K562 (cell line): ENCODE results near the gene SNX33. TPM values are rescaled to one million over a fixed set of nuclear protein-coding genes. Genes with fewer than 3 reads are reported as not detected.

ENCODE experiments used
- ATAC-seq: fragments of 200-7000 bp; cut with Tn5 transposase; 3 replicates; pipeline ENCODE4 v1.9.1; 2020; ENCODE audit warnings: moderate library complexity
- BruUV-seq: library from RNA; stranded (reverse); fragments of 400-500 nt; replicated peaks from 2 replicates; lab custom pipeline; 2021; lab: Mats Ljungman, UMichigan
- CTCF ChIA-PET: fragments of 300-600 bp; formaldehyde crosslinking; extraction: SDS; loops from one replicate; lab custom pipeline; 2021; ENCODE audit warnings: low intra/inter-chr PET ratio; lab: Yijun Ruan, JAX
- POLR2A ChIA-PET: fragments of 300-600, 350-650 bp; sonication (Branson Sonifier 250); formaldehyde crosslinking; extraction: SDS; loops from one replicate; lab custom pipeline; 2021; ENCODE audit warnings: antibody characterized with exemption, inconsistent platforms; lab: Yijun Ruan, JAX
- DNase-seq, 4 experiments: peaks; one replicate each; pipeline versions ENCODE4 v3.0.0 to v3.0.0-alpha.2; 2011 to 2018; ENCODE audit warnings: low spot score in 3 of 4, mixed read lengths in 3 of 4; ENCODE audit errors: extremely low read depth in 1 of 4
- FAIRE-seq: peaks from 2 replicates; lab custom pipeline; 2011; peaks lifted over from hg19 to GRCh38; lab: Jason Lieb, UNC
- H2AFZ ChIP-seq: 2 replicates; pipeline ENCODE4 v1.6.0; 2011; ENCODE audit warnings: low read depth, low read length, control low read depth, inconsistent platforms
- H3K27ac ChIP-seq: fragments of 200-600 bp; 3 replicates; pipeline ENCODE4 v1.8.0; 2011; ENCODE audit warnings: low read depth, mild to moderate bottlenecking, control low read depth, inconsistent platforms, low read length, moderate library complexity, mixed read lengths; ENCODE audit errors: extremely low read depth
- H3K27me3 ChIP-seq, 2 experiments: fragments of 300-600 bp in 1 of 2; 2 replicates in 1 of 2; 3 replicates in 1 of 2; pipeline versions ENCODE4 v1.6.0 to v1.8.0; 2011; ENCODE audit warnings: inconsistent platforms in 2 of 2, low read length in 2 of 2, mild to moderate bottlenecking in 1 of 2, mixed read lengths in 1 of 2, moderate library complexity in 1 of 2; ENCODE audit not compliant: control insufficient read depth in 2 of 2, insufficient read depth in 2 of 2
- H3K36me3 ChIP-seq: fragments of 300-600 bp; 3 replicates; pipeline ENCODE4 v1.8.0; 2011; ENCODE audit warnings: mild to moderate bottlenecking, low read length, inconsistent platforms; ENCODE audit not compliant: control insufficient read depth, insufficient read depth
- H3K4me1 ChIP-seq, 2 experiments: fragments of 200-600 bp in 1 of 2; replicated peaks in 1 of 2; 2 replicates in 1 of 2; 3 replicates in 1 of 2; pipeline versions ENCODE4 v1.5.1 to v1.8.0; 2011; ENCODE audit warnings: inconsistent platforms in 2 of 2, low read length in 2 of 2, mild to moderate bottlenecking in 1 of 2, mixed read lengths in 1 of 2, moderate library complexity in 1 of 2; ENCODE audit not compliant: control insufficient read depth in 2 of 2, insufficient read depth in 2 of 2
- H3K4me2 ChIP-seq: 2 replicates; pipeline ENCODE4 v1.6.1; 2011; ENCODE audit warnings: low read length, control low read depth, inconsistent platforms, mixed read lengths; ENCODE audit not compliant: insufficient read depth
- H3K4me3 ChIP-seq: fragments of 200-600 bp; sonication (generic), shearing (Covaris generic); 2 replicates; pipeline ENCODE4 v1.5.1; 2016; ENCODE audit warnings: control low read depth, inconsistent platforms
- H3K79me2 ChIP-seq: fragments of 200-600 bp; 3 replicates; pipeline ENCODE4 v1.8.0; 2011; ENCODE audit warnings: low read length, inconsistent platforms; ENCODE audit not compliant: control insufficient read depth, insufficient read depth
- H3K9ac ChIP-seq, 2 experiments: 2 replicates each; pipeline versions ENCODE4 v1.6.0 to v1.6.1; 2011; ENCODE audit warnings: low read depth in 2 of 2, low read length in 2 of 2, control low read depth in 1 of 2, inconsistent platforms in 1 of 2, mild to moderate bottlenecking in 1 of 2, mixed read lengths in 1 of 2; ENCODE audit not compliant: insufficient read depth in 1 of 2
- H3K9me1 ChIP-seq: one replicate; pipeline ENCODE4 v1.6.0; 2011; ENCODE audit warnings: inconsistent platforms, mild to moderate bottlenecking, low read length, moderate library complexity; ENCODE audit not compliant: control insufficient read depth, insufficient read depth
- H3K9me3 ChIP-seq: replicated peaks from 2 replicates; pipeline ENCODE4 v1.5.1; 2011; ENCODE audit warnings: low read depth, low read length, inconsistent platforms; ENCODE audit not compliant: control insufficient read depth, insufficient read depth
- H4K20me1 ChIP-seq: replicated peaks from 2 replicates; pipeline ENCODE4 v1.6.1; 2011; ENCODE audit warnings: low read length, inconsistent platforms, mixed read lengths; ENCODE audit not compliant: control insufficient read depth, insufficient read depth
- FOXA3 ChIP-seq, 2 experiments: fragments of 450-650 bp in 1 of 2; sonication (generic) in 1 of 2; formaldehyde crosslinking; IDR thresholded peaks in 1 of 2; conservative IDR thresholded peaks in 1 of 2; 2 replicates each; pipeline versions ENCODE4 v1.4.0 to v1.8.0; 2020 to 2022; ENCODE audit warnings: mild to moderate bottlenecking in 2 of 2, missing genetic modification reagents in 1 of 2
- NR2F6 ChIP-seq: fragments of 450-650 bp; formaldehyde crosslinking; IDR thresholded peaks from 2 replicates; pipeline ENCODE4 v1.4.0; 2020; ENCODE audit warnings: mild to moderate bottlenecking
- POLR2B ChIP-seq: fragments of 450-650 bp; IDR thresholded peaks from 2 replicates; pipeline ENCODE4 v1.6.1; 2018; ENCODE audit warnings: low read depth; ENCODE audit not compliant: partially characterized antibody
- POU5F1 ChIP-seq: fragments of 150-350 bp; IDR thresholded peaks from 2 replicates; pipeline ENCODE4 v1.6.1; 2014; ENCODE audit warnings: borderline replicate concordance, low read length, low read depth, mild to moderate bottlenecking; ENCODE audit not compliant: partially characterized antibody
- ZNF785 ChIP-seq: fragments of 250-450 bp; sonication (Bioruptor Pico); IDR thresholded peaks from 2 replicates; pipeline ENCODE4 v1.4.0; 2020; ENCODE audit warnings: mild to moderate bottlenecking
- WGBS: fragments of 100-300 bp; shearing (Covaris generic); methylation state at CpG from one replicate; pipeline ENCODE4 v1.1.6; 2016; ENCODE audit warnings: low coverage, mixed read lengths; ENCODE audit not compliant: insufficient coverage; ENCODE audit errors: missing lambda C conversion rate; 5-methylcytosine and 5-hydroxymethylcytosine counted together
- in situ Hi-C: fragments of 300-500 bp; cut with MboI; formaldehyde crosslinking; loops from 4 replicates; pipeline ENCODE4 v1.15.0; 2018; ENCODE audit warnings: inconsistent platforms, mixed read lengths
- intact Hi-C: fragments of 100-400 bp; cut with micrococcal nuclease; formaldehyde crosslinking; loops from 2 replicates; pipeline ENCODE4 v1.14.2; 2022
- polyA plus RNA-seq, 8 experiments: library from polyadenylated mRNA; depleted of rRNA in 4 of 8; stranded (reverse) in 5 of 8; unstranded in 3 of 8; fragments of >200 nt; fragmentation: Nextera tagmentation in 2 of 8; fragmentation: Illumina TruSeq in 1 of 8; extraction: Ambion mirVana in 2 of 8; extraction: Trizol in 1 of 8; gene quantifications; 2 replicates each; pipeline versions ENCODE4 v1.2.1 to v1.2.3, GENCODE V29; 2011 to 2014; ENCODE audit warnings: inconsistent platforms in 1 of 8, missing spikeins in 1 of 8
- total RNA-seq, 7 experiments: library from RNA; depleted of rRNA in 6 of 7; stranded (reverse); fragments of >200 nt in 6 of 7; fragmentation: Illumina TruSeq in 2 of 7; extraction: Trizol in 2 of 7; gene quantifications; 2 replicates each; pipeline versions ENCODE4 v1.2.1 to v1.2.3, GENCODE V29; 2011 to 2021; ENCODE audit warnings: low replicate concordance in 1 of 7
- TF ChIP-seq, protein P1 (sequence below): fragments of 250-450 bp; sonication (Bioruptor Pico); IDR thresholded peaks from 2 replicates; pipeline ENCODE4 v1.5.0; 2021
- TF ChIP-seq, protein P2 (sequence below): fragments of 250-450 bp; sonication (Bioruptor Pico); IDR thresholded peaks from 2 replicates; pipeline ENCODE4 v1.4.0; 2020; ENCODE audit warnings: mild to moderate bottlenecking, moderate library complexity, borderline replicate concordance
- TF ChIP-seq, protein P3 (sequence below), 2 experiments: fragments of 450-650 bp in 1 of 2; sonication (generic) in 1 of 2; formaldehyde crosslinking in 1 of 2; IDR thresholded peaks; 2 replicates each; pipeline versions ENCODE4 v1.7.1 to v1.9.0; 2016 to 2022; ENCODE audit warnings: inconsistent platforms in 1 of 2, mild to moderate bottlenecking in 1 of 2, missing genetic modification reagents in 1 of 2

Gene SNX33
- total and polyA plus RNA-seq, 9 of the 15 experiments (the other 6 are each of a cell fraction or from before 2014, with no cell fraction given) = 1.4 to 14.1 (median 8.2) TPM

DNA sequence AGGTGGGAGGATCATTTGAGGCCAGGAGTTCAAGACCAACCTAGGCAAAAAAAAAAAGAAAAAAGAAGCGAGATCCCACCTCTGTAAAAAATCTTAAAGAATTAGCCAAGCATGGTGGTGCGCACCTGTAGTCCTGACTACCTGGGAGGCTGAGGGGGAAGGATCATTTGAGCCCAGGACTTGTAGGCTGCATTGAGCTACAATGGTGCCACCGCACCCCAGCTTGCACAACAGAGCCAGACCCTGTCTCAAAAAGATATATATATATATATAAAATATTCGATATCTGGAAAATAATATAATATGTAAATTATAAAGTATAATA, 6.6 kb upstream of the SNX33 start:
- Histone ChIP-seq H3K79me2 (peaks cover 39% of the 10 kb centered on the region), H3K9ac (peak overlapping the region; percentile 37 to 80; a peak in 2 of 4 replicates), H4K20me1 (peaks cover 9% of the 10 kb centered on the region; the same call in 1 of the 2 replicates), H3K9me3 (no peaks in the 10 kb centered on the region), H3K9me1 (no peaks in the 10 kb centered on the region), H3K27me3 (no peaks in the 10 kb centered on the region; a peak in 1 of 5 replicates), H3K4me3 (no peak overlapping the region), H3K27ac (peak overlapping the region; percentile 86; the same call in 1 of the 3 replicates), H3K36me3 (peaks cover 15% of the 10 kb centered on the region), H3K4me1 (peaks cover 12 to 25% of the 10 kb centered on the region in 2 experiments), H3K4me2 (peak overlapping the region; percentile 95), H2AFZ (no peak overlapping the region)
- intact Hi-C loops (loop anchor here (2.0 to 5.0 kb wide), 3 partner anchors 44 to 272 kb away; partner anchors contain the start of genes MAN2C1 and SIN3A), in situ Hi-C loops (no loop called here)
- POLR2A ChIA-PET = interaction anchor here (0.8 to 3.7 kb wide), 4 partner anchors 10 to 187 kb away, joined by 3 to 20 read pairs (median 4); no protein-coding TSS in a partner anchor
- DNase-seq (no peak), ATAC-seq (no peak), FAIRE-seq (no peak)
- BruUV-seq = no TSS peak
- CTCF ChIA-PET = interaction anchor here (0.6 to 2.1 kb wide), 4 partner anchors 15 to 273 kb away, joined by 3 to 10 read pairs (median 6); partner anchors contain the start of genes MAN2C1 and SNUPN
- WGBS = 72% methylated on average over 4 of the region's 4 CpGs
- TF ChIP-seq, protein P1, sequence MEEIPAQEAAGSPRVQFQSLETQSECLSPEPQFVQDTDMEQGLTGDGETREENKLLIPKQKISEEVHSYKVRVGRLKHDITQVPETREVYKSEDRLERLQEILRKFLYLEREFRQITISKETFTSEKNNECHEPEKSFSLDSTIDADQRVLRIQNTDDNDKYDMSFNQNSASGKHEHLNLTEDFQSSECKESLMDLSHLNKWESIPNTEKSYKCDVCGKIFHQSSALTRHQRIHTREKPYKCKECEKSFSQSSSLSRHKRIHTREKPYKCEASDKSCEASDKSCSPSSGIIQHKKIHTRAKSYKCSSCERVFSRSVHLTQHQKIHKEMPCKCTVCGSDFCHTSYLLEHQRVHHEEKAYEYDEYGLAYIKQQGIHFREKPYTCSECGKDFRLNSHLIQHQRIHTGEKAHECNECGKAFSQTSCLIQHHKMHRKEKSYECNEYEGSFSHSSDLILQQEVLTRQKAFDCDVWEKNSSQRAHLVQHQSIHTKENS (CRISPR knock-in tag) = no peak
- TF ChIP-seq NR2F6 (CRISPR knock-in tag) = no peak
- TF ChIP-seq POLR2B = no peak
- no peak for TF ChIP-seq POU5F1
- no peak for TF ChIP-seq ZNF785 (CRISPR knock-in tag)
- TF ChIP-seq, protein P2, sequence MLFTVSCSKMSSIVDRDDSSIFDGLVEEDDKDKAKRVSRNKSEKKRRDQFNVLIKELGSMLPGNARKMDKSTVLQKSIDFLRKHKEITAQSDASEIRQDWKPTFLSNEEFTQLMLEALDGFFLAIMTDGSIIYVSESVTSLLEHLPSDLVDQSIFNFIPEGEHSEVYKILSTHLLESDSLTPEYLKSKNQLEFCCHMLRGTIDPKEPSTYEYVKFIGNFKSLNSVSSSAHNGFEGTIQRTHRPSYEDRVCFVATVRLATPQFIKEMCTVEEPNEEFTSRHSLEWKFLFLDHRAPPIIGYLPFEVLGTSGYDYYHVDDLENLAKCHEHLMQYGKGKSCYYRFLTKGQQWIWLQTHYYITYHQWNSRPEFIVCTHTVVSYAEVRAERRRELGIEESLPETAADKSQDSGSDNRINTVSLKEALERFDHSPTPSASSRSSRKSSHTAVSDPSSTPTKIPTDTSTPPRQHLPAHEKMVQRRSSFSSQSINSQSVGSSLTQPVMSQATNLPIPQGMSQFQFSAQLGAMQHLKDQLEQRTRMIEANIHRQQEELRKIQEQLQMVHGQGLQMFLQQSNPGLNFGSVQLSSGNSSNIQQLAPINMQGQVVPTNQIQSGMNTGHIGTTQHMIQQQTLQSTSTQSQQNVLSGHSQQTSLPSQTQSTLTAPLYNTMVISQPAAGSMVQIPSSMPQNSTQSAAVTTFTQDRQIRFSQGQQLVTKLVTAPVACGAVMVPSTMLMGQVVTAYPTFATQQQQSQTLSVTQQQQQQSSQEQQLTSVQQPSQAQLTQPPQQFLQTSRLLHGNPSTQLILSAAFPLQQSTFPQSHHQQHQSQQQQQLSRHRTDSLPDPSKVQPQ = no peak
- TF ChIP-seq, protein P3, sequence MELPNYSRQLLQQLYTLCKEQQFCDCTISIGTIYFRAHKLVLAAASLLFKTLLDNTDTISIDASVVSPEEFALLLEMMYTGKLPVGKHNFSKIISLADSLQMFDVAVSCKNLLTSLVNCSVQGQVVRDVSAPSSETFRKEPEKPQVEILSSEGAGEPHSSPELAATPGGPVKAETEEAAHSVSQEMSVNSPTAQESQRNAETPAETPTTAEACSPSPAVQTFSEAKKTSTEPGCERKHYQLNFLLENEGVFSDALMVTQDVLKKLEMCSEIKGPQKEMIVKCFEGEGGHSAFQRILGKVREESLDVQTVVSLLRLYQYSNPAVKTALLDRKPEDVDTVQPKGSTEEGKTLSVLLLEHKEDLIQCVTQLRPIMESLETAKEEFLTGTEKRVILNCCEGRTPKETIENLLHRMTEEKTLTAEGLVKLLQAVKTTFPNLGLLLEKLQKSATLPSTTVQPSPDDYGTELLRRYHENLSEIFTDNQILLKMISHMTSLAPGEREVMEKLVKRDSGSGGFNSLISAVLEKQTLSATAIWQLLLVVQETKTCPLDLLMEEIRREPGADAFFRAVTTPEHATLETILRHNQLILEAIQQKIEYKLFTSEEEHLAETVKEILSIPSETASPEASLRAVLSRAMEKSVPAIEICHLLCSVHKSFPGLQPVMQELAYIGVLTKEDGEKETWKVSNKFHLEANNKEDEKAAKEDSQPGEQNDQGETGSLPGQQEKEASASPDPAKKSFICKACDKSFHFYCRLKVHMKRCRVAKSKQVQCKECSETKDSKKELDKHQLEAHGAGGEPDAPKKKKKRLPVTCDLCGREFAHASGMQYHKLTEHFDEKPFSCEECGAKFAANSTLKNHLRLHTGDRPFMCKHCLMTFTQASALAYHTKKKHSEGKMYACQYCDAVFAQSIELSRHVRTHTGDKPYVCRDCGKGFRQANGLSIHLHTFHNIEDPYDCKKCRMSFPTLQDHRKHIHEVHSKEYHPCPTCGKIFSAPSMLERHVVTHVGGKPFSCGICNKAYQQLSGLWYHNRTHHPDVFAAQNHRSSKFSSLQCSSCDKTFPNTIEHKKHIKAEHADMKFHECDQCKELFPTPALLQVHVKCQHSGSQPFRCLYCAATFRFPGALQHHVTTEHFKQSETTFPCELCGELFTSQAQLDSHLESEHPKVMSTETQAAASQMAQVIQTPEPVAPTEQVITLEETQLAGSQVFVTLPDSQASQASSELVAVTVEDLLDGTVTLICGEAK (IDR thresholded peaks at IDR 0.05) = no peak
- TF ChIP-seq, protein P3 (CRISPR knock-in tag; IDR thresholded peaks at IDR 0.05) = no peak
- no peak for TF ChIP-seq FOXA3 (CRISPR knock-in tag; conservative IDR thresholded peaks at IDR 0.05 in 1 of 2, IDR thresholded peaks at IDR 0.05 in 1 of 2)
